A549 (cell line): Measurements from ENCODE around the gene COA8. TPM values are rescaled to one million over a fixed set of nuclear protein-coding genes. Genes with fewer than 3 reads are reported as not detected.
A peak's percentile ranks its signal among the peaks of the same experiment; 100 is the strongest.

Source experiments
- ATAC-seq, 2 experiments: fragments of 200-7000 bp in 1 of 2; fragments of >200 bp in 1 of 2; cut with Nextera tagmentation in 1 of 2; cut with Tn5 transposase in 1 of 2; 3 replicates each; pipeline versions ENCODE4 v1.8.0 to v1.9.1; 2018 to 2020; ENCODE audit warnings: mild to moderate bottlenecking in 1 of 2, moderate library complexity in 1 of 2
- CTCF ChIA-PET: fragments of 300-600 bp; sonication (Branson Sonifier 250); formaldehyde crosslinking; extraction: SDS; loops from one replicate; lab custom pipeline; 2021; ENCODE audit warnings: antibody characterized with exemption, inconsistent platforms; lab: Yijun Ruan, JAX
- POLR2A ChIA-PET: fragments of 350-600 bp; formaldehyde crosslinking; extraction: SDS; loops from one replicate; lab custom pipeline; 2021; ENCODE audit warnings: antibody characterized with exemption, inconsistent platforms; lab: Yijun Ruan, JAX
- DNase-seq, 2 experiments: peaks; one replicate each; pipeline versions ENCODE4 v3.0.0 to v3.0.0-alpha.2; 2011 to 2016; ENCODE audit warnings: low read depth in 1 of 2, low spot score in 1 of 2
- FAIRE-seq: peaks from 2 replicates; lab custom pipeline; 2011; peaks lifted over from hg19 to GRCh38; lab: Jason Lieb, UNC
- H3K27ac ChIP-seq, 2 experiments: fragments of >200 bp; sonication (Bioruptor Twin); formaldehyde crosslinking; 3 replicates each; pipeline ENCODE4 v1.5.1; 2016 to 2017
- H3K4me1 ChIP-seq: fragments of >200 bp; sonication (Bioruptor Twin); formaldehyde crosslinking; 3 replicates; pipeline ENCODE4 v1.6.1; 2016
- H3K4me2 ChIP-seq: fragments of >200 bp; sonication (Bioruptor Twin); formaldehyde crosslinking; 3 replicates; pipeline ENCODE4 v1.6.1; 2016
- H3K4me3 ChIP-seq: fragments of >200 bp; sonication (Bioruptor Twin); formaldehyde crosslinking; 3 replicates; pipeline ENCODE4 v1.5.1; 2016
- H3K9me3 ChIP-seq: fragments of >200 bp; sonication (Bioruptor Twin); formaldehyde crosslinking; 3 replicates; pipeline ENCODE4 v1.6.1; 2016
- BHLHE40 ChIP-seq: IDR thresholded peaks from 2 replicates; pipeline ENCODE4 v1.6.1; 2012; ENCODE audit warnings: low read depth, low read length, inconsistent platforms
- CHD4 ChIP-seq: fragments of 200-600 bp; sonication (generic); IDR thresholded peaks from 2 replicates; pipeline ENCODE4 v1.6.1; 2016; ENCODE audit warnings: antibody characterized with exemption, mild to moderate bottlenecking, borderline replicate concordance
- CTCF ChIP-seq: fragments of >200 bp; sonication (Bioruptor Twin); formaldehyde crosslinking; IDR thresholded peaks from 3 replicates; pipeline ENCODE4 v1.5.1; 2016
- E2F6 ChIP-seq: IDR thresholded peaks from 2 replicates; pipeline ENCODE4 v1.6.1; 2012; ENCODE audit warnings: low read depth, borderline replicate concordance
- EHF ChIP-seq: fragments of 250-450 bp; sonication (Bioruptor Pico); IDR thresholded peaks from 2 replicates; pipeline ENCODE4 v1.5.0; 2020; ENCODE audit warnings: mild to moderate bottlenecking
- EHMT2 ChIP-seq: fragments of 200-600 bp; sonication (generic); IDR thresholded peaks from 2 replicates; pipeline ENCODE4 v1.6.1; 2016; ENCODE audit warnings: antibody characterized with exemption, low read depth, mild to moderate bottlenecking, moderate library complexity
- ELK1 ChIP-seq: fragments of 150-350 bp; IDR thresholded peaks from 2 replicates; pipeline ENCODE4 v1.6.1; 2014; ENCODE audit warnings: low read depth, mild to moderate bottlenecking, low read length
- HOXB13 ChIP-seq: fragments of 250-450 bp; sonication (Bioruptor Pico); IDR thresholded peaks from 2 replicates; pipeline ENCODE4 v1.5.0; 2020; ENCODE audit warnings: low read depth, mild to moderate bottlenecking, moderate library complexity
- JUN ChIP-seq, 2 experiments: fragments of >200 bp; sonication (Bioruptor Twin); formaldehyde crosslinking; IDR thresholded peaks; 2 replicates in 1 of 2; 3 replicates in 1 of 2; pipeline ENCODE4 v1.6.1; 2016 to 2017
- KDM1A ChIP-seq: fragments of 200-600 bp; sonication (generic); IDR thresholded peaks from 2 replicates; pipeline ENCODE4 v1.6.1; 2016; ENCODE audit warnings: low read depth, mild to moderate bottlenecking
- NPAS2 ChIP-seq: fragments of 250-450 bp; sonication (Bioruptor Pico); IDR thresholded peaks from 2 replicates; pipeline ENCODE4 v1.8.0; 2022; ENCODE audit warnings: mild to moderate bottlenecking, moderate library complexity, borderline replicate concordance
- POLR2A ChIP-seq: IDR thresholded peaks from 2 replicates; pipeline ENCODE4 v1.6.1; 2012; ENCODE audit warnings: mild to moderate bottlenecking, low read length
- REST ChIP-seq: fragments of 200-600 bp; sonication (generic); IDR thresholded peaks from 2 replicates; pipeline ENCODE4 v1.6.1; 2016; ENCODE audit warnings: antibody characterized with exemption, mild to moderate bottlenecking, moderate library complexity
- TP53 ChIP-seq: fragments of 250-450 bp; sonication (Bioruptor Pico); IDR thresholded peaks from 2 replicates; pipeline ENCODE4 v1.5.0; 2021; ENCODE audit warnings: mild to moderate bottlenecking, moderate library complexity
- ZC3H11A ChIP-seq: fragments of 450-650 bp; IDR thresholded peaks from 2 replicates; pipeline ENCODE4 v1.6.1; 2014; ENCODE audit warnings: antibody characterized with exemption, mild to moderate bottlenecking
- ZNF302 ChIP-seq: fragments of 250-450 bp; sonication (Bioruptor Pico); IDR thresholded peaks from 2 replicates; pipeline ENCODE4 v1.9.0; 2021; ENCODE audit warnings: inconsistent platforms, mild to moderate bottlenecking, moderate library complexity
- ZSCAN20 ChIP-seq: fragments of 250-450 bp; sonication (Bioruptor Pico); IDR thresholded peaks from 2 replicates; pipeline ENCODE4 v1.8.0; 2022; ENCODE audit warnings: mild to moderate bottlenecking, moderate library complexity
- WGBS: methylation state at CpG from one replicate; pipeline ENCODE4 v1.1.6; 2017; ENCODE audit errors: missing lambda C conversion rate; 5-methylcytosine and 5-hydroxymethylcytosine counted together
- polyA plus RNA-seq, 4 experiments: library from polyadenylated mRNA; depleted of rRNA in 3 of 4; stranded (reverse); fragments of >200 nt; fragmentation: RNase III in 1 of 4; extraction: RNeasy Plus Mini Kit Qiagen cat#74134 plus additional on column Dnase treatment in 1 of 4; gene quantifications; 2 replicates in 3 of 4; 3 replicates in 1 of 4; pipeline ENCODE4 v1.2.3, GENCODE V29; 2011 to 2017

COA8 gene
- polyA plus RNA-seq, 2 of the 4 experiments (the other 2 are of a cell fraction): 29.8 to 34.9 TPM

GRCh38 chr14:103625356-103626095, 62.8 kb downstream of the COA8 start:
- POLR2A ChIA-PET: no interaction called here
- 74% methylated on average over 11 of the region's 11 CpGs for WGBS
- Histone ChIP-seq H3K4me1 (peaks cover 40% of the 10 kb centered on the region), H3K27ac (peak overlapping the region; percentile 59 to 85), H3K4me2 (peak overlapping the region; percentile 55), H3K9me3 (no peaks in the 10 kb centered on the region), H3K4me3 (no peak overlapping the region)
- no peak for DNase-seq
- no peak for ATAC-seq
- TF ChIP-seq ZNF302 (no peak), ZC3H11A (no peak), HOXB13 (no peak), EHMT2 (no peak), KDM1A (no peak), TP53 (CRISPR knock-in tag) (no peak), POLR2A (no peak), ZSCAN20 (no peak), NPAS2 (CRISPR knock-in tag) (no peak), CHD4 (no peak), REST (no peak), JUN (IDR thresholded peaks at IDR 0.05) (no peak)
- CTCF ChIA-PET: interaction anchor here (1.1 to 1.6 kb wide), 2 partner anchors 10 to 12 kb away, joined by 3 read pairs; no protein-coding TSS in a partner anchor
- FAIRE-seq: no peak

- no peak for ATAC-seq
- Histone ChIP-seq H3K4me3 (no peak overlapping the region), H3K4me1 (peaks cover 47% of the 10 kb centered on the region), H3K9me3 (no peaks in the 10 kb centered on the region)
- CTCF ChIA-PET: interaction anchor here (1.6 kb wide), 1 partner anchor 10 kb away, joined by 3 read pairs; no protein-coding TSS in a partner anchor
- no peak for DNase-seq
- 95% methylated on average over 5 of the region's 5 CpGs for WGBS
- TF ChIP-seq CHD4 (no peak), E2F6 (no peak), REST (no peak), EHF (no peak), ELK1 (no peak), CTCF (no peak), BHLHE40 (no peak)
- TF ChIP-seq, all 56 proteins: peak for 0
- peak overlapping the region in 1 of 2 experiments; percentile 85; a peak in 3 of 6 replicates for H3K27ac ChIP-seq
- POLR2A ChIA-PET: interaction anchor here (0.6 kb wide), 1 partner anchor 43 kb away, joined by 5 read pairs; no protein-coding TSS in a partner anchor
- H3K4me2 ChIP-seq: no peak overlapping the region
- no peak for FAIRE-seq
Observed at GRCh38 chr14:103626146-103626850, 63.5 kb downstream of the COA8 start.
